Natural killer cell (primary cell): Measurements from ENCODE around the gene EVI5. TPM values are rescaled to one million over a fixed set of nuclear protein-coding genes. Genes with fewer than 3 reads are reported as not detected.

Experiments used
- ATAC-seq, 3 donors: fragments of 150-1000 bp in 2 of 3; fragments of 200-7000 bp in 1 of 3; cut with Tn5 transposase; 1 replicate in 1 of 3; 2 replicates in 2 of 3; pipeline ENCODE4 v1.10.0; 2021; ENCODE audit warnings: mild to moderate bottlenecking in 2 of 3, moderate library complexity in 2 of 3
- DNase-seq, 2 donors: peaks; one replicate each; pipeline versions ENCODE4 v3.0.0 to v3.0.0-alpha.2; 2013 to 2021; ENCODE audit warnings: mixed read lengths in 1 of 2
- H3K27ac ChIP-seq: one replicate; pipeline ENCODE4 v1.5.1; 2013; ENCODE audit warnings: mild to moderate bottlenecking, low read length
- H3K27me3 ChIP-seq: one replicate; pipeline ENCODE4 v1.6.1; 2013; ENCODE audit warnings: low read length; ENCODE audit not compliant: control insufficient read depth, insufficient read depth
- H3K36me3 ChIP-seq: one replicate; pipeline ENCODE4 v1.6.1; 2013; ENCODE audit warnings: low read length; ENCODE audit not compliant: control insufficient read depth, insufficient read depth
- H3K4me1 ChIP-seq: one replicate; pipeline ENCODE4 v1.6.1; 2013; ENCODE audit warnings: low read length; ENCODE audit not compliant: control insufficient read depth, insufficient read depth
- H3K4me3 ChIP-seq: one replicate; pipeline ENCODE4 v1.5.1; 2013; ENCODE audit warnings: low read length
- H3K9me3 ChIP-seq: one replicate; pipeline ENCODE4 v1.6.1; 2013; ENCODE audit warnings: low read length; ENCODE audit not compliant: control insufficient read depth, insufficient read depth
- H3K27ac Mint-ChIP-seq, 2 donors: one replicate each; pipeline ENCODE4 v1.8.0; 2022; ENCODE audit warnings: mild to moderate bottlenecking in 2 of 2, mixed read lengths in 2 of 2, moderate library complexity in 1 of 2
- H3K27me3 Mint-ChIP-seq, 2 donors: one replicate each; pipeline ENCODE4 v1.8.0; 2022; ENCODE audit warnings: low read depth in 2 of 2, mixed read lengths in 2 of 2
- H3K36me3 Mint-ChIP-seq: one replicate; pipeline ENCODE4 v1.8.0; 2022; ENCODE audit warnings: mixed read lengths
- H3K4me1 Mint-ChIP-seq, 2 donors: one replicate each; pipeline ENCODE4 v1.8.0; 2022; ENCODE audit warnings: mixed read lengths in 2 of 2
- H3K4me3 Mint-ChIP-seq: one replicate; pipeline ENCODE4 v1.8.0; 2022; ENCODE audit warnings: mild to moderate bottlenecking, moderate library complexity, mixed read lengths
- H3K9me3 Mint-ChIP-seq, 2 donors: one replicate each; pipeline ENCODE4 v1.8.0; 2022; ENCODE audit warnings: mixed read lengths in 2 of 2
- CTCF ChIP-seq: fragments of 200-600 bp; IDR thresholded peaks from one replicate; pipeline ENCODE4 v1.8.0; 2022; ENCODE audit warnings: antibody characterized with exemption
- WGBS: methylation state at CpG from one replicate; pipeline ENCODE4 v1.1.7; 2013; ENCODE audit warnings: missing lambda C conversion rate; ENCODE audit not compliant: insufficient coverage; 5-methylcytosine and 5-hydroxymethylcytosine counted together
- intact Hi-C: fragments of 100-400 bp; cut with micrococcal nuclease; formaldehyde crosslinking; loops from one replicate; pipeline ENCODE4 v1.14.2; 2022
- total RNA-seq, 4 donors: library from RNA; stranded (reverse); fragments of 120-200 nt in 1 of 4; gene quantifications; one replicate each; pipeline versions ENCODE4 v1.2.3 to v1.2.4, GENCODE V29; 2013 to 2022

EVI5 gene
- total RNA-seq, 3 donors from 2014 or later (not counting 1 experiment from before 2014, with no cell fraction given): 3.9 to 6.0 (median 5.5) TPM

- ATAC-seq (no peak), DNase-seq (no peak)
- Histone ChIP-seq H3K9me3 (no peaks in the 10 kb centered on the region), H3K27me3 (peaks cover 2% of the 10 kb centered on the region), H3K4me1 (no peaks in the 10 kb centered on the region), H3K27ac (no peak overlapping the region), H3K36me3 (no peaks in the 10 kb centered on the region), H3K4me3 (no peak overlapping the region)
- no peak for TF ChIP-seq CTCF
- Mint-ChIP-seq H3K36me3 (no peaks in the 10 kb centered on the region), H3K27me3 (peaks cover 0 to 5% of the 10 kb centered on the region in 2 donors), H3K4me3 (no peak overlapping the region), H3K27ac (no peak overlapping the region), H3K4me1 (no peaks in the 10 kb centered on the region), H3K9me3 (no peaks in the 10 kb centered on the region)
- no CpG with 5 or more reads among the region's 1 CpG for WGBS
- intact Hi-C loops: no loop called here
Observed at GRCh38 chr1:92759361-92759760, 25.5 kb downstream of the EVI5 start.

- DNase-seq (no peak), ATAC-seq (no peak)
- no peaks in the 10 kb centered on the region for H3K4me1 Mint-ChIP-seq
- no peaks in the 10 kb centered on the region for H3K9me3 Mint-ChIP-seq
- no peak overlapping the region for H3K4me3 Mint-ChIP-seq
- Histone ChIP-seq H3K4me3 (no peak overlapping the region), H3K27me3 (peaks cover under 1% of the 10 kb centered on the region), H3K27ac (no peak overlapping the region), H3K36me3 (no peaks in the 10 kb centered on the region), H3K4me1 (no peaks in the 10 kb centered on the region), H3K9me3 (no peaks in the 10 kb centered on the region)
- 95% methylated on average over 4 of the region's 4 CpGs for WGBS
- H3K27me3 Mint-ChIP-seq: peaks cover 0 to 10% of the 10 kb centered on the region in 2 donors
- no peaks in the 10 kb centered on the region for H3K36me3 Mint-ChIP-seq
- intact Hi-C loops: no loop called here
- H3K27ac Mint-ChIP-seq: no peak overlapping the region
- no peak for TF ChIP-seq CTCF
Observed at GRCh38 chr1:92756537-92756936, 28.4 kb downstream of the EVI5 start.

GRCh38 chr1:92755541-92756461, 29.1 kb downstream of the EVI5 start:
- no peaks in the 10 kb centered on the region for H3K9me3 Mint-ChIP-seq
- H3K27ac Mint-ChIP-seq: no peak overlapping the region
- H3K4me1 Mint-ChIP-seq: no peaks in the 10 kb centered on the region
- intact Hi-C loops: no loop called here
- Histone ChIP-seq H3K27ac (no peak overlapping the region), H3K9me3 (no peaks in the 10 kb centered on the region), H3K27me3 (no peaks in the 10 kb centered on the region), H3K4me3 (no peak overlapping the region), H3K36me3 (no peaks in the 10 kb centered on the region), H3K4me1 (no peaks in the 10 kb centered on the region)
- DNase-seq (no peak), ATAC-seq (no peak)
- TF ChIP-seq CTCF: no peak
- no peak overlapping the region for H3K4me3 Mint-ChIP-seq
- H3K27me3 Mint-ChIP-seq: peaks cover 0 to 10% of the 10 kb centered on the region in 2 donors
- no peaks in the 10 kb centered on the region for H3K36me3 Mint-ChIP-seq
- 96% methylated on average over 19 of the region's 19 CpGs for WGBS
